ENCODE data around the gene ATAD3C. TPM values are rescaled to one million over a fixed set of nuclear protein-coding genes. Genes with fewer than 3 reads are reported as not detected.

Gene ATAD3C
- total and polyA plus RNA-seq, 12 donors = under 0.01 to 1.4 (median 0.69) TPM; not detected in 3

GRCh38 chr1:1432274-1432950, 17.1 kb upstream of the ATAD3C start:
- no peak overlapping the region for H3K4me3 ChIP-seq
- peak overlapping the region in 4 of 5 donors; percentile 26 to 80 (median 57) for H3K27ac ChIP-seq
- H3K9me3 ChIP-seq (replicated peaks in 1 of 3) = no peaks in the 10 kb centered on the region
- peaks cover 30 to 42% of the 10 kb centered on the region in 2 donors for H3K4me1 ChIP-seq (replicated peaks in 1 of 2)
- no peak for TF ChIP-seq POLR2A (IDR thresholded peaks at IDR 0.05)
- no peak for TF ChIP-seq CTCF (IDR thresholded peaks at IDR 0.05)
- DNase-seq = peak in 1 of 7 donors; percentile 19
- 70 to 79% (median 76%) methylated on average over 10 to 28 of the region's 28 CpGs for WGBS, 4 donors
- intact Hi-C loops (cut with DNase I) = no loop called here
- no peaks in the 10 kb centered on the region for H3K36me3 ChIP-seq (replicated peaks in 1 of 2)
- H3K27me3 ChIP-seq = no peaks in the 10 kb centered on the region

- DNase-seq = peak in 5 of 7 donors; percentile 39 to 68 (median 44)
- WGBS, 4 donors = 60 to 83% (median 65%) methylated on average over 11 to 34 of the region's 34 CpGs
- TF ChIP-seq CTCF (IDR thresholded peaks at IDR 0.05) = no peak
- TF ChIP-seq POLR2A (IDR thresholded peaks at IDR 0.05) = no peak
- no peaks in the 10 kb centered on the region for H3K36me3 ChIP-seq (replicated peaks in 1 of 2)
- no peaks in the 10 kb centered on the region for H3K27me3 ChIP-seq
- peak overlapping the region in 3 of 5 donors; percentile 16 to 80 (median 77) for H3K27ac ChIP-seq
- intact Hi-C loops (cut with DNase I) = no loop called here
- no peaks in the 10 kb centered on the region for H3K9me3 ChIP-seq (replicated peaks in 1 of 3)
- H3K4me1 ChIP-seq (replicated peaks in 1 of 2) = peaks cover 30 to 42% of the 10 kb centered on the region in 2 donors
- H3K4me3 ChIP-seq = no peak overlapping the region
Observed at GRCh38 chr1:1432951-1433803, 16.3 kb upstream of the ATAD3C start.

DNA sequence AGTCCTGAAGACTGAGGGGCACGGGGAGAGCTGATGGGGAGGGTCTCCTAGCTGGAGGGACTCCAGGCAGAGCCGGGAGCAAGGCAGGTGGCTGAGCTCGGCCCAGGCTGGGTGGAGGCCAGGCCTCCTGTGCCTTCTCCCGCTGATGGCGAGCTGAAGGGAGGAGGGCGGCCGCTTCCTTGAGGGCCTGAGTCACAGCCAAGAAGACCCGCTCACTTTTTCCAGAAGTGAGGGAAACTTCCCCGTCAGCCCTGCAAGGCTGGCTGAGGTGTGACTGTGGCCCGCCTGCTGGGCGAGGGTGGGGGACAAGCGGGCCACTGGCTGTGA, 15.7 kb upstream of the ATAD3C start:
- no peaks in the 10 kb centered on the region for H3K9me3 ChIP-seq (replicated peaks in 1 of 3)
- H3K4me1 ChIP-seq (replicated peaks in 1 of 2) = peaks cover 30 to 42% of the 10 kb centered on the region in 2 donors
- H3K36me3 ChIP-seq (replicated peaks in 1 of 2) = no peaks in the 10 kb centered on the region
- intact Hi-C loops (cut with DNase I) = no loop called here
- peak overlapping the region in 3 of 5 donors; percentile 16 to 80 (median 77) for H3K27ac ChIP-seq
- no peak for DNase-seq
- H3K4me3 ChIP-seq = no peak overlapping the region
- WGBS, 4 donors = 43 to 57% (median 53%) methylated on average over 7 to 12 of the region's 12 CpGs; no CpG with 5 or more reads in 1 of the 4 donors
- H3K27me3 ChIP-seq = no peaks in the 10 kb centered on the region
- TF ChIP-seq CTCF (IDR thresholded peaks at IDR 0.05) (no peak), POLR2A (IDR thresholded peaks at IDR 0.05) (no peak)

DNA sequence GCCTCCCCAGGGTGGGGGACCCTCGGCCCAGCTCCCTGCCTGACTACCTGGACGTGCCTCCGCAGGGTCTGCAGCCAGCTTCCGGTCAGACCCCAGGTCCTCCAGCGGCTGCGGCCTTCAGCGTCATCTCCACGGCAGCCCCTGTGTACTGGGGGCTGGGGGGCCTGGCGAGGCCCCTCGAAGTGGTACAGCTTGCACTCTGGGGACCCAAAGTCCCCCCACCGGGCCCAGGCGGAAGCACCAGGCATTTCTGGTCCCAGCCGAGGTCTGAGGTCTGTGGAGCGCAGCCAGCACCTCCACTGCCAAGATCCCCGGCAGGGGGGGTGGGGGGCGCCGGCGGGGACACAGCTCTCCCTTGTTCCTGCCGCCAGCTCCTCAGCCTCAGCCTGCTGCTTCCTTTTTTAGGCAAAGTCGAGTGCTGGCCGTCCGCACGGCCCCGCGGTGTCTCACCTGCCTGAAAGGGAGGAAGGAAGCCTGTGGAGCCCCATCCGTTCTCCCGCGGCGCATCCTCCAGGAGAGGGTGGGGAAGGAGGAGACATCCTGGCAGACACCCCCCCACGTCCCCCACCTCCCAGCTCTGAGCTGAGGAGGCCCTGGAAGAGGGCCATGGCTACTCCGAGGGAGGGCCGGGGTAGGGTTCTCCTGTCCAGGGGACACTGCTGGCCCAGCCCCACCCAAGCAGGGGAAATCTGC, 15.2 kb upstream of the ATAD3C start:
- H3K4me1 ChIP-seq (replicated peaks in 1 of 2) = peaks cover 29 to 42% of the 10 kb centered on the region in 2 donors
- peak overlapping the region in 3 of 5 donors; percentile 16 to 80 (median 77) for H3K27ac ChIP-seq
- no peak overlapping the region for H3K4me3 ChIP-seq
- 33 to 60% (median 48%) methylated on average over 7 to 32 of the region's 32 CpGs; no CpG with 5 or more reads in 1 of the 4 donors for WGBS, 4 donors
- no peaks in the 10 kb centered on the region for H3K36me3 ChIP-seq (replicated peaks in 1 of 2)
- TF ChIP-seq POLR2A (IDR thresholded peaks at IDR 0.05) = no peak
- no peak for TF ChIP-seq CTCF (IDR thresholded peaks at IDR 0.05)
- intact Hi-C loops (cut with DNase I) = no loop called here
- no peaks in the 10 kb centered on the region for H3K27me3 ChIP-seq
- H3K9me3 ChIP-seq (replicated peaks in 1 of 3) = no peaks in the 10 kb centered on the region
- DNase-seq = peak in 5 of 7 donors; percentile 33 to 71 (median 47)

Data from adrenal gland (tissue), 12 donors.